ENCODE measurements around the gene TXNRD2.

Gene TXNRD2

DNA sequence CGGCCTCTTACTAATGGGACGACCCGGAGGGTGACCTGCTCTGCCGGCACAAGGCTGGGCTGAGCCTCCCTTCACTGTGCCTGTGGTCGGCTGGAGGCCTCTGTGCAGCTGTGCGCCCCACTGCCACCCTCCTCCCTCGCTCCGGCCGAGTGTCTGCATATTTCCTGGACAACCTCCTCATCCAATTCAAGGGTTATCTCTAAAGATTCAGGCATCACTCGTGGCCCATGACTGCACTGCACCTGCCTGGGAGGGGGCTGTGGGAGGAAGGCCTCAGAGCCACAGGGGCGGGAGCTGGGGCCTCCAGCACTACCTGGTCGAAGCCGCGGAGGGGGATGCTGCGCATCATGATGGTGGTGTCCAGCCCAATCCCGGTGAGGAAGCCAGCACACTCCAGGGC is 43.9 kb downstream of the TXNRD2 start:
- H3K9me3 ChIP-seq (ENCODE audit: severe bottlenecking) = no peaks in the 10 kb centered on the region
- no peak overlapping the region for H3K27ac ChIP-seq (ENCODE audit: poor library complexity, severe bottlenecking)
- no peaks in the 10 kb centered on the region for H3K4me1 ChIP-seq (ENCODE audit: insufficient read depth, poor library complexity, severe bottlenecking)
- DNase-seq (ENCODE audit: low spot score) = no peak
- TF ChIP-seq, protein P1, sequence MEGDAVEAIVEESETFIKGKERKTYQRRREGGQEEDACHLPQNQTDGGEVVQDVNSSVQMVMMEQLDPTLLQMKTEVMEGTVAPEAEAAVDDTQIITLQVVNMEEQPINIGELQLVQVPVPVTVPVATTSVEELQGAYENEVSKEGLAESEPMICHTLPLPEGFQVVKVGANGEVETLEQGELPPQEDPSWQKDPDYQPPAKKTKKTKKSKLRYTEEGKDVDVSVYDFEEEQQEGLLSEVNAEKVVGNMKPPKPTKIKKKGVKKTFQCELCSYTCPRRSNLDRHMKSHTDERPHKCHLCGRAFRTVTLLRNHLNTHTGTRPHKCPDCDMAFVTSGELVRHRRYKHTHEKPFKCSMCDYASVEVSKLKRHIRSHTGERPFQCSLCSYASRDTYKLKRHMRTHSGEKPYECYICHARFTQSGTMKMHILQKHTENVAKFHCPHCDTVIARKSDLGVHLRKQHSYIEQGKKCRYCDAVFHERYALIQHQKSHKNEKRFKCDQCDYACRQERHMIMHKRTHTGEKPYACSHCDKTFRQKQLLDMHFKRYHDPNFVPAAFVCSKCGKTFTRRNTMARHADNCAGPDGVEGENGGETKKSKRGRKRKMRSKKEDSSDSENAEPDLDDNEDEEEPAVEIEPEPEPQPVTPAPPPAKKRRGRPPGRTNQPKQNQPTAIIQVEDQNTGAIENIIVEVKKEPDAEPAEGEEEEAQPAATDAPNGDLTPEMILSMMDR (IDR thresholded peaks at IDR 0.05; ENCODE audit: poor library complexity, severe bottlenecking) = no peak
- no peak for ATAC-seq (ENCODE audit: low read depth)
- peaks cover 10% of the 10 kb centered on the region for H3K36me3 ChIP-seq (ENCODE audit: low read depth)
- no peak overlapping the region for H3K4me3 ChIP-seq (ENCODE audit: severe bottlenecking)
- H3K27me3 ChIP-seq (ENCODE audit: insufficient read depth, poor library complexity, severe bottlenecking) = no peaks in the 10 kb centered on the region

DNA sequence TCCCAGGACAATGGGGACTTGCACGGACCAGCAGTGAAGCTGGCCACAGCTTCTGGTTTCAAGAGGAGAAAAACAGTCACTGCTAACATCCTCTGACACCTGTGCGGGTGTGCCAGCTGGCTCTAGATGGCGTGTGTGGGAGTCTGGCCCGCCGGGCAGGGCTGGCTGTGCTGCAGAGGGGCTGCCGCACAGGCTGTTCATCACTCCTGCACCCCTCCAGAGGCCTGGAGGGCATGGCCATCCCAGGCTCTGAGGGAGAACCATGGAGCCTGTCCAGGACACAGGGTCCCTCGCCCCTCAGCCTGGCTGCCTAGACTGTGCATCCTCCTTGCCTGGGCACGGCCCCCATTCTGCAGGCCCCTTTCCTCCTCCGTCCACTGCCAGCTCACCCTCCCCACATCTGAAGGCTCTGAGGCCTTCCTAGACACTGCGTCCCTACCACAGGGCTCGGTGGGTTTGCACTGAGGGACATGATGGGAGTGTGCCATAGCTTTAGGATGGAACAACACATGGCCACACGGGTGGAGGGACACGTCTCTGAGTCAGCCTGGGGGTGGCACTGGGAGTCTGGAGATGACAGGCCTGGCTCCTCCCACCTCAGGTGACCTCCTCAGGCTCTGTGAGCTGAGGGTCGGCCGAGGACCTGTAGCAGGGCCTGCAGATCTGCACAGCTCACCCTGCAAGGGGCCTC is 44.8 kb downstream of the TXNRD2 start:
- TF ChIP-seq, protein P1 (IDR thresholded peaks at IDR 0.05; ENCODE audit: poor library complexity, severe bottlenecking) = no peak
- Histone ChIP-seq H3K27ac (ENCODE audit: poor library complexity, severe bottlenecking) (no peak overlapping the region), H3K9me3 (ENCODE audit: severe bottlenecking) (no peaks in the 10 kb centered on the region), H3K4me3 (ENCODE audit: severe bottlenecking) (no peak overlapping the region), H3K36me3 (ENCODE audit: low read depth) (peaks cover 10% of the 10 kb centered on the region), H3K4me1 (ENCODE audit: insufficient read depth, poor library complexity, severe bottlenecking) (peaks cover 8% of the 10 kb centered on the region), H3K27me3 (ENCODE audit: insufficient read depth, poor library complexity, severe bottlenecking) (no peaks in the 10 kb centered on the region)
- DNase-seq (ENCODE audit: low spot score) (peak; percentile 61), ATAC-seq (ENCODE audit: low read depth) (no peak)

DNA sequence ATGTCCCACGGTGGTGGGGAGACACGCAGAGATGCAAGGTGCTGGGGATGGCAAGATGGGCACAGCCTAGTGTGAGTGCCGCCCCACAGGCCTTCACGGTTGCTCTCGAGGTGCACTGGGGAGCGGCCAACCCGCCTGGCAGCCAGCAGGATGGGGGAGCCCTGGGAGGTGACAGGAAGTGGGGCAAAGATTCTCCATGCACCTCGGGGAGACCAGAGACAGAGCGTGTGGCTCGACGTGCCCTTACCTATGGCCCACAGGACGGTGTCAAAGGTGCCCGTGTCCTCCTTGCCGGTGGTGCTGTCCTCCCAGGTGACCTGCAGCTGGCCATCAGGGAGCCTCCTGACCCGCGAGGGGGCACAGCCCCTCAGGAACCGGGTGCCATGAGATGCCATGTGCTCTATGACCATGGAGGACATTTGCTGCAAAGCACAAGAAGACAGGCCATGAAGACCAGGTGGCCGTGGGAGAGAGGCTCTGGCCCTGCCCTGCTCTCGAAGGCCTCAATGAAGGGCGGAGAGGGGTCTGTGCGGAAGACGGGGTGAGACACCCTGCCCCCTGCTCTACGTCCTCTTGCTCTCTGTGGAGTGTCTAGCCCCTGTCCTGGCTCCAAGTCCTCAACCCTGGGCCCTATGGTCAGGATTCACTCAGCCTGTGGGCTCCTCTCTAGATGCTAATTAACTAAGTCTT is 46.3 kb downstream of the TXNRD2 start:
- no peaks in the 10 kb centered on the region for H3K27me3 ChIP-seq (ENCODE audit: insufficient read depth, poor library complexity, severe bottlenecking)
- TF ChIP-seq, protein P1 (IDR thresholded peaks at IDR 0.05; ENCODE audit: poor library complexity, severe bottlenecking) = no peak
- no peak for DNase-seq (ENCODE audit: low spot score)
- no peaks in the 10 kb centered on the region for H3K9me3 ChIP-seq (ENCODE audit: severe bottlenecking)
- no peak overlapping the region for H3K27ac ChIP-seq (ENCODE audit: poor library complexity, severe bottlenecking)
- H3K4me1 ChIP-seq (ENCODE audit: insufficient read depth, poor library complexity, severe bottlenecking) = peaks cover 20% of the 10 kb centered on the region
- H3K36me3 ChIP-seq (ENCODE audit: low read depth) = peaks cover 10% of the 10 kb centered on the region
- ATAC-seq (ENCODE audit: low read depth) = no peak
- no peak overlapping the region for H3K4me3 ChIP-seq (ENCODE audit: severe bottlenecking)

DNA sequence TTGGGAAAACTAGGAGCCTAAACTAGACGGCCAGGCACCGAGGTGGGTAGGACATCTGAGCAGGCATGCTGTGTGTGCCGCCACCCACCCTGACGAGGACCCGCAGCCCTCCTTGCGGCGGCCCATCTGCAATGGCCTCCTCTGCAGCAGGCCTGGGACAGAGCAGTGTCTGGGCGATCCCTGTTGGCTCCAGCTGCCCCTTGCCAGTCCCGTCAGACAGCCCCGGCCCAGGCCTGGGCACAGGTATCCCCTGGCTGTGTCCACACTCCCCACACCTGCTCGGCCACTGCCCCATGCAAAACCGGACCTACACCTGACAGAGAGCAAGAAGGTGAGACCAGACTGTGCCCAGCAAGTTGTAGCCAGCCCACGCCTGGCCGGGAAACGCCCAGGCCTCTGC is 48.3 kb downstream of the TXNRD2 start:
- ATAC-seq (ENCODE audit: low read depth) (no peak), DNase-seq (ENCODE audit: low spot score) (no peak)
- no peaks in the 10 kb centered on the region for H3K27me3 ChIP-seq (ENCODE audit: insufficient read depth, poor library complexity, severe bottlenecking)
- H3K4me3 ChIP-seq (ENCODE audit: severe bottlenecking) = no peak overlapping the region
- no peaks in the 10 kb centered on the region for H3K9me3 ChIP-seq (ENCODE audit: severe bottlenecking)
- peaks cover 10% of the 10 kb centered on the region for H3K36me3 ChIP-seq (ENCODE audit: low read depth)
- peaks cover 20% of the 10 kb centered on the region for H3K4me1 ChIP-seq (ENCODE audit: insufficient read depth, poor library complexity, severe bottlenecking)
- TF ChIP-seq, protein P1 (IDR thresholded peaks at IDR 0.05; ENCODE audit: poor library complexity, severe bottlenecking) = no peak
- peak overlapping the region; percentile 96 for H3K27ac ChIP-seq (ENCODE audit: poor library complexity, severe bottlenecking)

DNA sequence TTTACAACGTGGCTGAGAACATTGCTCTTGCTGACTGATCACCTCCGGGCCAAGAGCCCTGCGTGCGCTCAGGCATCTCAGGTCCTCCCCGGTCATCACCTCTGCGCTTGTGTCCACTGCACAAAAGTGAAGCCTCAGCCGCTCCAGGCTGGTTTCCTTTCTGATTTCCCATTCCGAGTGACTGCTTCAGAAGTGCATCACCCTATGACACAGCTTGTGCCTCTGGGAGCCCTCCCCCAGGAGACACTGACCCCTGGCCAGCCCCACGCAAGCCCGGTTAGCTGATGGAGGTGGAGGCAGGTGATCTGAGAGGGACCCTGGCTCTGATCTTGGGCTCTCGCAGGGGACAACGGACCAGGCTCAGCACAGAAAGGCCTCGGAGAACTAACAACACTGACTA is 48.7 kb downstream of the TXNRD2 start:
- DNase-seq (ENCODE audit: low spot score) = no peak
- Histone ChIP-seq H3K36me3 (ENCODE audit: low read depth) (peaks cover 10% of the 10 kb centered on the region), H3K4me1 (ENCODE audit: insufficient read depth, poor library complexity, severe bottlenecking) (peaks cover 20% of the 10 kb centered on the region), H3K9me3 (ENCODE audit: severe bottlenecking) (no peaks in the 10 kb centered on the region), H3K27ac (ENCODE audit: poor library complexity, severe bottlenecking) (peak overlapping the region; percentile 96), H3K4me3 (ENCODE audit: severe bottlenecking) (no peak overlapping the region), H3K27me3 (ENCODE audit: insufficient read depth, poor library complexity, severe bottlenecking) (no peaks in the 10 kb centered on the region)
- ATAC-seq (ENCODE audit: low read depth) = no peak
- TF ChIP-seq, protein P1 (IDR thresholded peaks at IDR 0.05; ENCODE audit: poor library complexity, severe bottlenecking) = no peak
